Stomach (tissue), 4 donors: Measurements from ENCODE around the gene MRPL53.

Experiments
- CTCF ChIP-seq, 7 experiments: fragments of 450-650 bp in 4 of 7; fragments of 200-600 bp in 3 of 7; sonication (generic) in 3 of 7; IDR thresholded peaks; one replicate each; pipeline ENCODE4 v1.5.1; 2016 to 2019; ENCODE audit warnings: antibody characterized with exemption in 7 of 7, control low read depth in 2 of 7, mild to moderate bottlenecking in 1 of 7
- POLR2A ChIP-seq, 4 donors: fragments of 450-650 bp; IDR thresholded peaks; one replicate each; pipeline ENCODE4 v1.6.1; 2016; ENCODE audit warnings: antibody characterized with exemption in 4 of 4, control low read depth in 2 of 4, mild to moderate bottlenecking in 1 of 4, moderate library complexity in 1 of 4

GRCh38 chr2:74514368-74515270, 42.1 kb upstream of the MRPL53 start, which contains the start of gene TLX2:
- no peak for TF ChIP-seq CTCF (IDR thresholded peaks at IDR 0.05)
- no peak for TF ChIP-seq POLR2A (IDR thresholded peaks at IDR 0.05)
